T-helper 2 cell treated with Interferon-gamma antibody and Interleukin-4, amounts not matched to agents 5 μg/mL and 100 μg/mL, for 36 hours (primary cell): ENCODE data around the gene PPP2R5C.
"Not testable (repeated sequence)": the region's sequence is repeated elsewhere in the genome, so short reads cannot be mapped to it uniquely, and the experiment has no call there.

ENCODE experiments used
- DNase-seq: peaks from one replicate; pipeline ENCODE4 v3.0.0; 2021; ENCODE audit warnings: low spot score
- H3K27ac Mint-ChIP-seq: one replicate; pipeline ENCODE4 v1.8.0; 2021; ENCODE audit warnings: mild to moderate bottlenecking, mixed read lengths
- H3K27me3 Mint-ChIP-seq: one replicate; pipeline ENCODE4 v1.8.0; 2021; ENCODE audit warnings: low read depth, mixed read lengths
- H3K36me3 Mint-ChIP-seq: one replicate; pipeline ENCODE4 v1.8.0; 2021; ENCODE audit warnings: low read depth, mixed read lengths
- H3K4me1 Mint-ChIP-seq: one replicate; pipeline ENCODE4 v1.8.0; 2021; ENCODE audit warnings: low read depth, mixed read lengths
- H3K4me3 Mint-ChIP-seq: one replicate; pipeline ENCODE4 v1.8.0; 2022; ENCODE audit warnings: mild to moderate bottlenecking, moderate library complexity, mixed read lengths
- H3K9me3 Mint-ChIP-seq: one replicate; pipeline ENCODE4 v1.8.0; 2021; ENCODE audit warnings: mixed read lengths

Gene PPP2R5C

GRCh38 chr14:101721111-101721510 is 40.4 kb upstream of the PPP2R5C start:
- Mint-ChIP-seq H3K9me3 (no peaks in the 10 kb centered on the region), H3K27me3 (no peaks in the 10 kb centered on the region), H3K27ac (peak overlapping the region; percentile 99), H3K4me1 (peaks cover 39% of the 10 kb centered on the region), H3K4me3 (peak overlapping the region; percentile 32), H3K36me3 (no peaks in the 10 kb centered on the region)
- DNase-seq = no peak

- Mint-ChIP-seq H3K27me3 (no peaks in the 10 kb centered on the region), H3K36me3 (no peaks in the 10 kb centered on the region), H3K4me3 (peak overlapping the region; percentile 86), H3K4me1 (peaks cover 37% of the 10 kb centered on the region), H3K27ac (peak overlapping the region; percentile 99), H3K9me3 (no peaks in the 10 kb centered on the region)
- DNase-seq = peak; percentile 74
Observed at GRCh38 chr14:101721951-101722661, 39.4 kb upstream of the PPP2R5C start.

DNA sequence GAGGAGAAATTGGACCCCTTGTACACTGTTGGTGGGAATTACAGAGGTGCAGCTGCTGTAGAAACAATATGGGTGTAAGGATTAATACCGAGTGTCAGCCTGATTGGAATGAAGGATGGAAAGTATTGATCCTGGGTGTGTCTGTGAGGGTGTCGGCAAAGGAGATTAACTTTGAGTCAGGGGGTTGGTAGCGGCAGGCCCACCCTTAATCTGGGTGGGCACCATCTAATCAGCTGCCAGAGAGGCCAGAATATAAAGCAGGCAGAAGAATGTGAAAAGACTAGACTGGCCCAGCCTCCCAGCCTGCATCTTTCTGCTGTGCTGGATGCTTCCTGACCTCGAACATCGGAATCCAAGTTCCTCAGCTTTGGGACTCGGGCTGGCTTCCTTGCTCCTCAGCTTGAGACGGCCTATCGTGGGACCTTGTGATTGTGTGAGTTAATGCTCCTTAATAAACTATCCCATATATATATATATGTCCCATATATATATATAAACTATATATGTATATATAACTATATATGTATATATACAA is 38.4 kb upstream of the PPP2R5C start:
- Mint-ChIP-seq H3K4me1 (peaks cover 34% of the 10 kb centered on the region), H3K27ac (peak overlapping the region; percentile 99), H3K27me3 (no peaks in the 10 kb centered on the region), H3K9me3 (no peaks in the 10 kb centered on the region), H3K36me3 (no peaks in the 10 kb centered on the region), H3K4me3 (peak overlapping the region; percentile 29)
- DNase-seq = no peak

DNA sequence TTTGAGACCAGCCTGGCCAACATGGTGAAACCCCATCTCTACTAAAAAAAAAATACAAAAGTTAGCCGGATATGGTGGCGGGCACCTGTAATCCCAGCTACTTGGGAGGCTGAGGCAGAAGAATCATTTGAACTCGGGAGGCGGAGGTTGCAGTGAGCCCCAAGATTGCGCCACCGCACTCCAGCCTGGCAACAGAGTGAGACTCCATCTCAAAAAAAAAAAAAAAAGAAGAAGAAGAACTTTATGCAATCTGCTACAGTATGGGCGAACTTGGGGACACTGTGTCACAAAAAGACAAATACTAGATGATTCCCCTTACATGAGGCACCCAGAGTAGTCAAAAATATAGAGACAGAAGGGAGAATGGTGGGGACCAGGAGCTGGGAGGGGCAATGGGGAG is 35.9 kb upstream of the PPP2R5C start:
- H3K27ac Mint-ChIP-seq, DNase-seq: not testable (repeated sequence)
- peaks cover 33% of the 10 kb centered on the region for H3K4me1 Mint-ChIP-seq

DNA sequence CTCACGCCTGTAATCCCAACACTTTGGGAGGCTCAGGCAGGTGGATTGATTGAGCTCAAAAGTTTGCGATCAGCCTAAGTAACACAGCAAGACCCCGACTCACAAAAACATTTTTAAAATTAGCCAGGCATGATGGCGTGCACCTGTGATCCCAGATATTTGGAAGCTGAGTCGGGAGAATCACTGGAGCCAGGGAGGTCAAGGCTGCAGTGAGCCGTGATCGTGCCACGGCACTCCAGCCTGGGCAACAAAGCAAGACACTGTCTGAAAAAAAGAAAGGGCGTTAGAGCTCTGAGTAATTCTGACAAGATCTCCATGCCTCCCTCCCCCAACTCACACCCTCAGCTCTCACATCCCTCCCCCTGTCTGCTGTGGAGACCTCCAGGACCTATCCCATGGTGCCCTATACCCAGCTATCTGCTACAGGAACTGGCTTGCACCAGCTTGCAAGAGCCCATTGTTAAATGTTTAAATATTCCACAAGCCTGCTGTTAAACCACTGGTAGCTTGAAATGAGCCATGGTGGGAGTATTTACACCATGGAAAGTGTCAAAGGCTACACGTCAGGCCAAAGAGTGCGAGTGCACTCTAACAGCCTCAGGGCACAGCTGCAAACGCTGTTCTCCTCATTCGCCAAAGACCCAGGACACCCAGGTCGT is 35.1 kb upstream of the PPP2R5C start:
- H3K4me3 Mint-ChIP-seq = no peak overlapping the region
- no peak for DNase-seq
- no peaks in the 10 kb centered on the region for H3K27me3 Mint-ChIP-seq
- no peak overlapping the region for H3K27ac Mint-ChIP-seq
- peaks cover 36% of the 10 kb centered on the region for H3K4me1 Mint-ChIP-seq
- no peaks in the 10 kb centered on the region for H3K9me3 Mint-ChIP-seq
- H3K36me3 Mint-ChIP-seq = no peaks in the 10 kb centered on the region

More for the DNA sequence above, 35.9 kb upstream of the PPP2R5C start:
- H3K36me3 Mint-ChIP-seq, H3K4me3 Mint-ChIP-seq, H3K27me3 Mint-ChIP-seq, H3K9me3 Mint-ChIP-seq: not testable (repeated sequence)

DNA sequence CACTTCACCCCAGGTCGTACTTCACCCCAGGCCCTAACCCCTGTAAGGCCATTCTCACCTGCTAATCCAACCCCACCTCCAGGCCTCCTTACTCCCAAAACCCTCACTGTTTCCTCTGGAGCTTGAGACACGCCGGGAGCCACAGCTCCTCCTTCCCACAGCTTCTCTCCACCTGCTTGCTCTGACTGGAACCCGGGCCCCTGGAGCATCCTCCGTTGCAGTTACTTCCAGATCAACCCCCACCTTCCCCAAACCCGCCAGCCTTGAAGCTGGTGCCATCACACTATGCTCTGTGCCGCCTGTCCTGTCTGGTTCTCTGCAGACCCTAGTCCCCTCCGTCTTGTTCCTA is 34.6 kb upstream of the PPP2R5C start:
- Mint-ChIP-seq H3K9me3 (no peaks in the 10 kb centered on the region), H3K27me3 (no peaks in the 10 kb centered on the region), H3K27ac (no peak overlapping the region), H3K4me3 (no peak overlapping the region), H3K36me3 (no peaks in the 10 kb centered on the region), H3K4me1 (peaks cover 38% of the 10 kb centered on the region)
- no peak for DNase-seq

GRCh38 chr14:101727611-101728366 is 33.7 kb upstream of the PPP2R5C start:
- Mint-ChIP-seq H3K27ac (peak overlapping the region; percentile 42), H3K27me3 (no peaks in the 10 kb centered on the region), H3K9me3 (no peaks in the 10 kb centered on the region), H3K4me1 (peaks cover 36% of the 10 kb centered on the region), H3K36me3 (no peaks in the 10 kb centered on the region), H3K4me3 (no peak overlapping the region)
- DNase-seq = no peak

GRCh38 chr14:101728367-101728742 is 33.2 kb upstream of the PPP2R5C start:
- H3K4me1 Mint-ChIP-seq = peaks cover 32% of the 10 kb centered on the region
- H3K4me3 Mint-ChIP-seq = no peak overlapping the region
- no peaks in the 10 kb centered on the region for H3K36me3 Mint-ChIP-seq
- no peak for DNase-seq
- H3K27ac Mint-ChIP-seq = peak overlapping the region; percentile 1
- no peaks in the 10 kb centered on the region for H3K27me3 Mint-ChIP-seq
- no peaks in the 10 kb centered on the region for H3K9me3 Mint-ChIP-seq

DNA sequence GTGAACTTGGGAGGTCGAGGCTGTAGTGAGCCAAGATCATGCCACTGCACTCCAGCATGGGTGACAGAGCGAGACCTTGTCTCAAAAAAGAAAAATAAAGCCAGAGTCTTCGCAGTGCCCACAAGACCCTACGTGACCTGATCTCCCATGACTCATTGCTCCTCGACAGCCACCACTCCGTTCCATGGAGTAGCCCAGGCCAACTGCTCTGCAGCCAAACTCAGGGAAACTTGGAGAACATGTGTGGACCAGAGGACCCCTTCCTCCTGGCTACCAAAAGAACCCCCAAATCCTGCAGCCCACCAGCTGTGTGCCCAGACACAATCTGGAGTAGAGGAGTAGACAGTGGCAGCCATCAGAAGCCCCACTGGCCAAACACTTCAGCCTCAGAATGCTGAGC is 32.1 kb upstream of the PPP2R5C start:
- Mint-ChIP-seq H3K4me1 (peaks cover 34% of the 10 kb centered on the region), H3K27me3 (no peaks in the 10 kb centered on the region), H3K9me3 (no peaks in the 10 kb centered on the region), H3K36me3 (no peaks in the 10 kb centered on the region), H3K27ac (no peak overlapping the region), H3K4me3 (no peak overlapping the region)
- DNase-seq = no peak

- not testable (repeated sequence) for DNase-seq, H3K36me3 Mint-ChIP-seq, H3K9me3 Mint-ChIP-seq, H3K27me3 Mint-ChIP-seq, H3K4me3 Mint-ChIP-seq
- Mint-ChIP-seq H3K4me1 (peaks cover 34% of the 10 kb centered on the region), H3K27ac (peak overlapping the region; percentile 91)
Observed at GRCh38 chr14:101730157-101730556, 31.4 kb upstream of the PPP2R5C start.

DNA sequence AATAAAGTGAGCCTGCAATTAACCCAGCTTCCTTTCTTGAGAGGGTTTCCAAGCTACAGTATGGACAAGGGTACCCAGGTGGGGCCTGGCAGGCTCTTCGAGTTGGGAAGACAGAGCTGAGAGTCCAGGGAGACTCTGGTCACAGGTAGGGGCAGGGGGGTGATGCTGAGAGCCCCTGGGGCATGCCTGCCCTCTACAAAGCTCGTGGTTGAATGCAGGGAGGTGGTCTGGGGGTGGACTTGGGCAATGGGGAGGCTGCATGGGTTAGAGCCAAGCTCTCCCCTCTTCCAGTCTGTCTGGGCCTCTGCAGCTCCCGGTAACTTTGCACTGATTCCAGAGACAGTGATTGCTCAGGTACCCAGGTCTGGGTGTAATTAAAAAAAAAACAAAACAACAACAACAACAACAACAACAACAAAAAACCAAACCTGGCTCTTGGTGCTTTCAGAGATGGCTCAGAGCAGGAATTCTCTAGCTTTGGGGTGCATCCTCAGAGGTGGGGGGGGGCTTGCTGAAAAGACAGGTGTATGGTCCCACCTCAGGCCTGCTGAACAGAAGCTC is 30.8 kb upstream of the PPP2R5C start:
- Mint-ChIP-seq H3K4me3 (peak overlapping the region; percentile 82), H3K36me3 (no peaks in the 10 kb centered on the region), H3K27ac (peak overlapping the region; percentile 91), H3K4me1 (peaks cover 34% of the 10 kb centered on the region), H3K27me3 (no peaks in the 10 kb centered on the region), H3K9me3 (no peaks in the 10 kb centered on the region)
- no peak for DNase-seq

GRCh38 chr14:101731187-101732080 is 30.1 kb upstream of the PPP2R5C start:
- no peaks in the 10 kb centered on the region for H3K9me3 Mint-ChIP-seq
- no peaks in the 10 kb centered on the region for H3K27me3 Mint-ChIP-seq
- no peaks in the 10 kb centered on the region for H3K36me3 Mint-ChIP-seq
- H3K27ac Mint-ChIP-seq = peak overlapping the region; percentile 91
- H3K4me3 Mint-ChIP-seq = peak overlapping the region; percentile 82
- peaks cover 33% of the 10 kb centered on the region for H3K4me1 Mint-ChIP-seq
- peak; percentile 90 for DNase-seq

- Mint-ChIP-seq H3K4me1 (peaks cover 33% of the 10 kb centered on the region), H3K27me3 (no peaks in the 10 kb centered on the region), H3K27ac (peak overlapping the region; percentile 91), H3K4me3 (peak overlapping the region; percentile 82), H3K9me3 (no peaks in the 10 kb centered on the region), H3K36me3 (no peaks in the 10 kb centered on the region)
- no peak for DNase-seq
Observed at GRCh38 chr14:101732118-101732517, 29.4 kb upstream of the PPP2R5C start.
